DOHH2 (cell line): ENCODE measurements around the gene CPN2.

Source experiments
- H3F3A ChIP-seq: fragments of 200-600 bp; sonication (generic), shearing (Covaris generic); 2 replicates; pipeline ENCODE4 v1.6.0; 2016; ENCODE audit warnings: antibody characterized with exemption, mild to moderate bottlenecking; ENCODE audit not compliant: control insufficient read depth, insufficient read depth
- H3K27ac ChIP-seq: fragments of 200-600 bp; sonication (generic); 2 replicates; pipeline ENCODE4 v1.5.1; 2014; ENCODE audit warnings: low read depth, mild to moderate bottlenecking, low read length, moderate library complexity
- H3K27me3 ChIP-seq: fragments of 200-600 bp; sonication (generic); 2 replicates; pipeline ENCODE4 v1.6.1; 2014; ENCODE audit warnings: mild to moderate bottlenecking, low read length, mixed read lengths; ENCODE audit not compliant: control insufficient read depth
- H3K36me3 ChIP-seq: fragments of 200-600 bp; sonication (generic); 2 replicates; pipeline ENCODE4 v1.6.1; 2014; ENCODE audit warnings: mild to moderate bottlenecking, low read length, moderate library complexity, mixed read lengths; ENCODE audit not compliant: control insufficient read depth
- H3K4me1 ChIP-seq: fragments of 200-600 bp; sonication (generic); 2 replicates; pipeline ENCODE4 v1.6.1; 2014; ENCODE audit warnings: mild to moderate bottlenecking, low read length, mixed read lengths; ENCODE audit not compliant: control insufficient read depth
- H3K4me2 ChIP-seq: fragments of 200-600 bp; sonication (generic); 2 replicates; pipeline ENCODE4 v1.6.0; 2014; ENCODE audit warnings: mild to moderate bottlenecking, low read length, moderate library complexity
- H3K4me3 ChIP-seq: fragments of 200-600 bp; sonication (generic); 2 replicates; pipeline ENCODE4 v1.5.1; 2014; ENCODE audit warnings: mild to moderate bottlenecking, low read length, mixed read lengths
- H3K79me2 ChIP-seq: fragments of 200-600 bp; sonication (generic); 2 replicates; pipeline ENCODE4 v1.6.1; 2014; ENCODE audit warnings: mild to moderate bottlenecking, low read length, mixed read lengths; ENCODE audit not compliant: control insufficient read depth
- H3K9me2 ChIP-seq: fragments of 200-600 bp; sonication (generic); replicated peaks from 2 replicates; pipeline ENCODE4 v1.6.1; 2014; ENCODE audit warnings: mild to moderate bottlenecking, low read length, mixed read lengths; ENCODE audit not compliant: control insufficient read depth
- H3K9me3 ChIP-seq: fragments of 200-600 bp; sonication (generic); 2 replicates; pipeline ENCODE4 v1.6.1; 2014; ENCODE audit warnings: antibody characterized with exemption, low read length, mixed read lengths; ENCODE audit not compliant: control insufficient read depth, insufficient read depth
- H4K20me1 ChIP-seq: fragments of 200-600 bp; sonication (generic); 2 replicates; pipeline ENCODE4 v1.6.0; 2014; ENCODE audit warnings: low read depth, mild to moderate bottlenecking, antibody characterized with exemption, low read length, moderate library complexity; ENCODE audit not compliant: control insufficient read depth, insufficient read depth
- EZH2phosphoT487 ChIP-seq: fragments of 200-600 bp; sonication (generic); IDR thresholded peaks from 2 replicates; pipeline ENCODE4 v1.6.1; 2017; ENCODE audit warnings: borderline replicate concordance, mild to moderate bottlenecking, antibody characterized with exemption, low read length, moderate library complexity, mixed read lengths
- TF ChIP-seq, protein P1 (sequence below): fragments of 200-600 bp; sonication (generic); IDR thresholded peaks from one replicate; pipeline ENCODE4 v1.5.1; 2014; ENCODE audit warnings: antibody characterized with exemption, mild to moderate bottlenecking, low read depth, low read length; ENCODE audit not compliant: poor library complexity, severe bottlenecking

The CPN2 gene

DNA sequence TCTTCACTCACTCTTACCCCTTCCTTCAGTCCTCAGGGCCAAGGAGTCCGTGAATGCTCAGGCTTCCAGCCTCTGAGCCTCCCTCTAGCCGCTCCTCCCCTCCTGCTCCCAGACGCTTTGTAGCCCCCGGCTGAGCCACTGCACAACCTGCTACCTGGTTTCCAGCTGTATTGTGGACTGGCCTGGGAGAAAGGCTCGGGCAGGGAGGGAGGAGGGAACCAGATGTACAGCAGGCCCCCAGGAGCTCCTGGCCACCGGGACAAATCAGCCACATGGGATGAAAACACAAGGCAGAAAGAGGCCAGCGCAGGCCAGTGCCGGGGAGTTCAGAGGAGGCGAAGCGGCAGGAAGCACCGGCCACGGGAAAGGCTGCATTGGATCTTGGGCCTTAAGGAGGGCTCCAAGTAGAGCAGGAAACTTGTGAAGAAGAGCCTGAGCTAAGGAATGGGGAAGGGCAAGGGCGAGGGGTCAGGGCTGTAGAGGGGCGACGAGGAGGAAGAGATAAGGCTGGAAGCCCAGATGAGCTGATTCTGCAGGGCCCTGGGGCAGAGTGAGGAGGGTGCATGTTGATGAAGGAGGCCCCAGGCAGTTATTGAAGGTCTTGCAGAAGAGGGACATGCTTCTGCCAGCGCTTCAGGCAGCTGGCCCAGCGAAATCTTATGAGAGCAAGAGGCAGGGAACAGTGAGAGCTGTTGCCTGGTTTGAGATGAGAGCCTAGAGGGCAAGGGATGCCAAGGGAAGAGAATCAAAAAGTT lies 14.3 kb downstream of the CPN2 start:
- Histone ChIP-seq H3K4me3 (no peak overlapping the region), H3F3A (no peaks in the 10 kb centered on the region), H3K36me3 (no peaks in the 10 kb centered on the region), H3K27ac (no peak overlapping the region), H4K20me1 (no peaks in the 10 kb centered on the region), H3K4me1 (peaks cover 5% of the 10 kb centered on the region; the same call in 1 of the 2 replicates), H3K9me2 (no peaks in the 10 kb centered on the region), H3K9me3 (no peaks in the 10 kb centered on the region), H3K79me2 (no peaks in the 10 kb centered on the region), H3K4me2 (no peak overlapping the region), H3K27me3 (peaks cover 18% of the 10 kb centered on the region)
- TF ChIP-seq EZH2phosphoT487, result no peak
- TF ChIP-seq, protein P1, sequence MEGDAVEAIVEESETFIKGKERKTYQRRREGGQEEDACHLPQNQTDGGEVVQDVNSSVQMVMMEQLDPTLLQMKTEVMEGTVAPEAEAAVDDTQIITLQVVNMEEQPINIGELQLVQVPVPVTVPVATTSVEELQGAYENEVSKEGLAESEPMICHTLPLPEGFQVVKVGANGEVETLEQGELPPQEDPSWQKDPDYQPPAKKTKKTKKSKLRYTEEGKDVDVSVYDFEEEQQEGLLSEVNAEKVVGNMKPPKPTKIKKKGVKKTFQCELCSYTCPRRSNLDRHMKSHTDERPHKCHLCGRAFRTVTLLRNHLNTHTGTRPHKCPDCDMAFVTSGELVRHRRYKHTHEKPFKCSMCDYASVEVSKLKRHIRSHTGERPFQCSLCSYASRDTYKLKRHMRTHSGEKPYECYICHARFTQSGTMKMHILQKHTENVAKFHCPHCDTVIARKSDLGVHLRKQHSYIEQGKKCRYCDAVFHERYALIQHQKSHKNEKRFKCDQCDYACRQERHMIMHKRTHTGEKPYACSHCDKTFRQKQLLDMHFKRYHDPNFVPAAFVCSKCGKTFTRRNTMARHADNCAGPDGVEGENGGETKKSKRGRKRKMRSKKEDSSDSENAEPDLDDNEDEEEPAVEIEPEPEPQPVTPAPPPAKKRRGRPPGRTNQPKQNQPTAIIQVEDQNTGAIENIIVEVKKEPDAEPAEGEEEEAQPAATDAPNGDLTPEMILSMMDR, result no peak

DNA sequence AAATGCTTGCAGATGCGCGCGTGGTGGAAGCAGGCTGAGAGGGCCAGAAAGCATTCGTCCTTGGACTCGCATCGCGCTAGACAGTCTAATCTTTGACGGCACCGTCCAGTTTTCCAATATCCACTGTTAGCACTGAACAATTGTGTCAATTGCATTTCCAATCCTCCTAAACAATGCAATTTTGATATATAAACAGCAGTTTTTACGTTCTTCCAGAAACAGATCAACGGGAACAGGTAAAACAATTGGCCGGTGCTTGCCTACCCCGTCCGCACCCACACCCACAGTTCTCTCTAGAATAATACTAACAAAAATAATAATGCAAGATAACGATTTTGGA lies 17.2 kb downstream of the CPN2 start:
- Histone ChIP-seq H3F3A (no peaks in the 10 kb centered on the region), H3K27me3 (peaks cover 26% of the 10 kb centered on the region), H3K4me2 (peak overlapping the region; percentile 49; the same call in 1 of the 2 replicates), H3K36me3 (no peaks in the 10 kb centered on the region), H3K4me1 (peaks cover 5% of the 10 kb centered on the region; the same call in 1 of the 2 replicates), H3K27ac (no peak overlapping the region), H3K9me2 (no peaks in the 10 kb centered on the region), H3K9me3 (no peaks in the 10 kb centered on the region), H3K79me2 (no peaks in the 10 kb centered on the region), H4K20me1 (no peaks in the 10 kb centered on the region), H3K4me3 (no peak overlapping the region)
- TF ChIP-seq, protein P1, result no peak
- TF ChIP-seq EZH2phosphoT487, result no peak

DNA sequence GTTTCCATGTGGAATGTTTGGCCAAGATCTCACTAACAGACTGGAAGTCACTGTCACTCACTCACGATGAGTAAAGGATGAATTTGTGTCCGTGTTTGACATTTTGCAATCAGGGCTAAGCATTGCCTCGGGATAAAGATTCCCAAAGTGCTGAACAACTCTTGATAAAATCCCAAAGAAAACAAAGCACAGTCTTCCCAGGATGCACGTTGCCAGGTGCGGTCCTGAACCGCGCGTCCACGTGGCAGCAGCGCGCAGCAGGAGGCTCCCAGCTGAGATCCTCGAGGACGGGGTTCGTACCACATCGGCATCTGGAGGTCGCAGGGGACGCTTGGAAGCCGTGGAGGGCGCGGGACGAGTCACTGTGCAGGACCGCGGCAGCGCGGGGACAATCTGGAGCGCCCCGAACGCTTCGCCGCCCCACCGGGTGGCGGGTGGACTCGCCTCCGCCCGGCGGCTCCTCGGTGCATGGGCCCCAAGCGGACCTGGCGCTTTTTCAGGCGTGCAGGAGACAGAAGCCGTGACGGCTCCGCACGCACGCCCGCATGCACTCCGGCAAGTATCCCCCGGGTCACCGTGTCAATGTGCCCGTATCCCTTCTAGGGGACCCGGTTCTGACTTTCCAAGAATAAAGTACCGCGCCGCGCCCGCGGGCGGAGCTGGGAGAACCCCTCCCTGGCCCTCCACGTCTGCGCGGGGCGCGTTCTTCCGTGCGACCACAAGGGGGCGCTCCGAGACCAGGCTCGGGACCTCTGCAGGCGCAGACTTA lies 17.7 kb downstream of the CPN2 start:
- peak overlapping the region; percentile 11; the same call in 1 of the 2 replicates for H3K4me3 ChIP-seq
- H3F3A ChIP-seq, result no peaks in the 10 kb centered on the region
- H3K4me2 ChIP-seq, result peak overlapping the region; percentile 49
- no peaks in the 10 kb centered on the region for H3K36me3 ChIP-seq
- no peaks in the 10 kb centered on the region for H3K9me2 ChIP-seq
- no peaks in the 10 kb centered on the region for H3K9me3 ChIP-seq
- no peaks in the 10 kb centered on the region for H3K79me2 ChIP-seq
- no peaks in the 10 kb centered on the region for H4K20me1 ChIP-seq
- H3K4me1 ChIP-seq, result peaks cover 5% of the 10 kb centered on the region; the same call in 1 of the 2 replicates
- TF ChIP-seq EZH2phosphoT487, result 0 out of 2 replicates have a peak, but pooled peaks have one; percentile 69
- TF ChIP-seq, protein P1, result peak; percentile 97
- no peak overlapping the region for H3K27ac ChIP-seq
- H3K27me3 ChIP-seq, result peaks cover 26% of the 10 kb centered on the region
